Sigmoid colon (tissue), 3 donors: Measurements from ENCODE around the gene CD36.

Source experiments
- POLR2A ChIP-seq, 2 donors: fragments of 450-650 bp; IDR thresholded peaks; one replicate each; pipeline ENCODE4 v1.6.1; 2016; ENCODE audit warnings: antibody characterized with exemption in 2 of 2, mild to moderate bottlenecking in 2 of 2, moderate library complexity in 2 of 2
- TF ChIP-seq, protein P1 (sequence below), 4 experiments: fragments of 450-650 bp in 3 of 4; fragments of 200-600 bp in 1 of 4; IDR thresholded peaks; one replicate each; pipeline ENCODE4 v1.5.1; 2016 to 2019; ENCODE audit warnings: antibody characterized with exemption in 4 of 4, mild to moderate bottlenecking in 3 of 4, moderate library complexity in 2 of 4

DNA sequence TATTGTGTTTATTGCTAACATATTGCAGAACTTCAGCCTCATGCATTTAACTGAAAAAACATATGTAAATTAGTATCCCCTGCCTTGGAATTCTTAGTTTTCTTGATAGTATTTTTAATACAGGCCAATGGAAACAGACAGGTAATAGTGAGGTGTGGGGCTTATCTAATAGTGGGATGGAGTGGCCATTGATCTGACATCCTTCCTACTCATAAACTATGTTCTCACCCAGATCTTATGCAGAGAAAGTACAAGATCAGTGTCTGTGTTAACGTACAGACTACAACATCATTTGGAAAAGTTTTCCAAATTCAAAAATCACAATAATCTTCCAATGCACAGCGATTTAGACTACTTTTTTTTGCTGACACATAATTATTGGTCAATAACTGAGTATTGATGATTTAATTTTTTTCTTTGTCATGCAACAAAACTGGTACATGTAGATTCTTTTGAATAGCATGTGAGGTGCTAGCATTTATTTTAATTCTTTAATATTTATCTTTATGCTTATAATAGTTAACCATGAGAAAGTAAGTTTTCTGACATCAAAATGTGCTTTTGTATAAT lies 9.7 kb downstream of the CD36 start:
- TF ChIP-seq POLR2A (IDR thresholded peaks at IDR 0.05), result no peak
- TF ChIP-seq, protein P1, sequence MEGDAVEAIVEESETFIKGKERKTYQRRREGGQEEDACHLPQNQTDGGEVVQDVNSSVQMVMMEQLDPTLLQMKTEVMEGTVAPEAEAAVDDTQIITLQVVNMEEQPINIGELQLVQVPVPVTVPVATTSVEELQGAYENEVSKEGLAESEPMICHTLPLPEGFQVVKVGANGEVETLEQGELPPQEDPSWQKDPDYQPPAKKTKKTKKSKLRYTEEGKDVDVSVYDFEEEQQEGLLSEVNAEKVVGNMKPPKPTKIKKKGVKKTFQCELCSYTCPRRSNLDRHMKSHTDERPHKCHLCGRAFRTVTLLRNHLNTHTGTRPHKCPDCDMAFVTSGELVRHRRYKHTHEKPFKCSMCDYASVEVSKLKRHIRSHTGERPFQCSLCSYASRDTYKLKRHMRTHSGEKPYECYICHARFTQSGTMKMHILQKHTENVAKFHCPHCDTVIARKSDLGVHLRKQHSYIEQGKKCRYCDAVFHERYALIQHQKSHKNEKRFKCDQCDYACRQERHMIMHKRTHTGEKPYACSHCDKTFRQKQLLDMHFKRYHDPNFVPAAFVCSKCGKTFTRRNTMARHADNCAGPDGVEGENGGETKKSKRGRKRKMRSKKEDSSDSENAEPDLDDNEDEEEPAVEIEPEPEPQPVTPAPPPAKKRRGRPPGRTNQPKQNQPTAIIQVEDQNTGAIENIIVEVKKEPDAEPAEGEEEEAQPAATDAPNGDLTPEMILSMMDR (IDR thresholded peaks at IDR 0.05), result no peak
